ENCODE measurements around the gene GAMT. TPM values are rescaled to one million over a fixed set of nuclear protein-coding genes. Genes with fewer than 3 reads are reported as not detected.

GAMT gene
- total RNA-seq, 1 donor from 2014 or later: 56.4 TPM

DNA sequence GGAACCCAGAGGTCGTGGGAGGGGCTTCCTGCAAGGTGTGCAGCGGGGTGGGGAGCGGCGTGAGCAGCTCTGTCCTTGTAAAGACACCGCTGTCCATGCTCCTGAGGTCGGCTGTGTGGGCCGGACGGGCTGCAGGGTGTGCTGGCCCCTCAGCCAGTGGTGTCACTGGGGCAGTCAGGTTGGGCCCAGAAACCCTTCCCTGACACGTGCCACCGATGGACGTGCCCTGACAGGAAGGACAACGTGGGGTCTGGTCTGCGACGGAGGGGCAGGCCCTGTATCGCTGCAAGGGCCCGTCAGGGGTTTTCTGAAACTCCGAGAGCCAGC, 32.7 kb upstream of the GAMT start:
- Histone ChIP-seq H3K36me3 (peaks cover 55 to 67% of the 10 kb centered on the region in 2 donors), H3K4me3 (no peak overlapping the region), H3K27ac (no peak overlapping the region), H3K9me3 (no peaks in the 10 kb centered on the region), H3K4me1 (peaks cover 1 to 2% of the 10 kb centered on the region in 2 donors), H3K27me3 (no peaks in the 10 kb centered on the region)
- intact Hi-C loops (cut with DNase I): no loop called here
- TF ChIP-seq, protein P1, sequence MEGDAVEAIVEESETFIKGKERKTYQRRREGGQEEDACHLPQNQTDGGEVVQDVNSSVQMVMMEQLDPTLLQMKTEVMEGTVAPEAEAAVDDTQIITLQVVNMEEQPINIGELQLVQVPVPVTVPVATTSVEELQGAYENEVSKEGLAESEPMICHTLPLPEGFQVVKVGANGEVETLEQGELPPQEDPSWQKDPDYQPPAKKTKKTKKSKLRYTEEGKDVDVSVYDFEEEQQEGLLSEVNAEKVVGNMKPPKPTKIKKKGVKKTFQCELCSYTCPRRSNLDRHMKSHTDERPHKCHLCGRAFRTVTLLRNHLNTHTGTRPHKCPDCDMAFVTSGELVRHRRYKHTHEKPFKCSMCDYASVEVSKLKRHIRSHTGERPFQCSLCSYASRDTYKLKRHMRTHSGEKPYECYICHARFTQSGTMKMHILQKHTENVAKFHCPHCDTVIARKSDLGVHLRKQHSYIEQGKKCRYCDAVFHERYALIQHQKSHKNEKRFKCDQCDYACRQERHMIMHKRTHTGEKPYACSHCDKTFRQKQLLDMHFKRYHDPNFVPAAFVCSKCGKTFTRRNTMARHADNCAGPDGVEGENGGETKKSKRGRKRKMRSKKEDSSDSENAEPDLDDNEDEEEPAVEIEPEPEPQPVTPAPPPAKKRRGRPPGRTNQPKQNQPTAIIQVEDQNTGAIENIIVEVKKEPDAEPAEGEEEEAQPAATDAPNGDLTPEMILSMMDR (IDR thresholded peaks at IDR 0.05): no peak
- no peak for DNase-seq (ENCODE audit: low spot score in 2 of 2)

DNA sequence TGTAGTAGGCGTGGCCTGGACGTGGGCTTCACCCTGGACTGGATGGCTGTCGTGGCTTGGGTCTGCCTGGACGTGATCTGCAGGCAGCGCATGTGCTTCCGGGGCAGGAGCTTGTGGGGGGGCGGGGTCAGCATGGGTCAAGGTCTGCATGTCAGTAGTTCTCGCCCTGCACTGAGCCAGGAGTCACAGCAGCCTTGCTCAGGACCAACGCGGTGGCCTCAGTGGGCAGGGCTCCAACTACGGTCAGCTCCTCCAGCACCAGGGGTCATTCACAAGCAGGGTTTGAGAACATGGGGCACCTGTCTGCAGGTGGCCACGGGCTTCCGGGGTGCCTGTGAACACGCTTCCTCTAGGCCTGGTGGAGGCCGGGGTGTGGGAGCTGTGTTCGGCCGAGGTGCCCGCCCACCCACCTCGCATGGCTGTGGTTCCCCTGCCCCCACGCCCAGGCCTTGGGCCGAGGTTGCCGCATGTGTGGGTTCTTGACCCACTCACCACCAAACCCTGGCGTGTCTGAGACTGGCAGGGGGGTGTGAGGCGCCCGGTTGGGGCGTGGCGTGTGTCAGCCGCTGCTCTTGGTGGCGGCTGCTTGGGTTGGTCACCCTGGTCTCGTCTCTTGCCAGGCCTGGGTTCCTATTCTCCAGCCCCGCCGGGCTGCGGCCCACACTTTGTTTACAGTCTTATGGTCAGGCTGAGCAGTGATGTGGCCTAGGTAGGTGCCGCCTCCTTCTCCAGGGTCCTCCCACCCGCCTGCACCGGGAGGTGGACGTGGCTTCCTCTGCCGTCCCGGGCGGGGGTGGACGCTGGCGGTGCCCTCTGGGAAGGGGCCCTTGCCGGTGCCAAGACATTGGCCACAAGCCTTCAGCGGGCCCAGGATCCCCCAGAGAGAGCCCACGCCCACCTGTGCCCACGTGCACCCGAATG, 32.0 kb upstream of the GAMT start:
- intact Hi-C loops (cut with DNase I): no loop called here
- H3K36me3 ChIP-seq: peaks cover 58 to 73% of the 10 kb centered on the region in 2 donors

GRCh38 chr19:1432507-1432887, 31.2 kb upstream of the GAMT start:
- Histone ChIP-seq H3K9me3 (no peaks in the 10 kb centered on the region), H3K4me1 (no peaks in the 10 kb centered on the region), H3K27me3 (no peaks in the 10 kb centered on the region), H3K36me3 (peaks cover 58 to 82% of the 10 kb centered on the region in 2 donors), H3K27ac (no peak overlapping the region), H3K4me3 (no peak overlapping the region)
- DNase-seq (ENCODE audit: low spot score in 2 of 2): no peak
- TF ChIP-seq, protein P1 (IDR thresholded peaks at IDR 0.05): no peak
- intact Hi-C loops (cut with DNase I): no loop called here

More for the DNA sequence above, 32.0 kb upstream of the GAMT start:
- Histone ChIP-seq H3K9me3 (no peaks in the 10 kb centered on the region), H3K4me1 (no peaks in the 10 kb centered on the region), H3K27me3 (no peaks in the 10 kb centered on the region), H3K4me3 (no peak overlapping the region), H3K27ac (no peak overlapping the region)
- TF ChIP-seq, protein P1 (IDR thresholded peaks at IDR 0.05): no peak
- no peak for DNase-seq (ENCODE audit: low spot score in 2 of 2)

GRCh38 chr19:1431759-1432506, 30.6 kb upstream of the GAMT start:
- TF ChIP-seq, protein P1 (IDR thresholded peaks at IDR 0.05): no peak
- no peaks in the 10 kb centered on the region for H3K4me1 ChIP-seq

DNA sequence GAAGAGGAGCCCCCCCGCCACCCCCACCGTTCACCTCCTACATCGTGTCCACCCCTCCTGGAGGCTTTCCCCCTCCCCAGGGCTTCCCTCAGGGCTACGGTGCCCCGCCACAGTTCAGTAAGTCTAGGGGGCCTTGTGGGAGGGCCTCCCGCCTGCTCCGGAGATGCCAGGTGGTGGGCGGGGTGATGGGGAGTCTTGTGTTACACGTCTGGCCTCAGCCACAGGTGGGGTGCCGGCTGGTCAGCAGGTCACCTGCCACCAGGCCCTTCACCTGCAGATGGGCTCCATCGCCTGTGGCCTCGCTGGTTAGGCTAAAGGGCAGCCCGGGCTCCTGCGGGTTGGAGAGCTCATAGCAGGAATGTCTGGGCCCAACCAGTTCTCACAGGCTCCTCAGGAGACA, 28.9 kb upstream of the GAMT start:
- Histone ChIP-seq H3K36me3 (peaks cover 77 to 96% of the 10 kb centered on the region in 2 donors), H3K4me1 (no peaks in the 10 kb centered on the region), H3K4me3 (no peak overlapping the region), H3K9me3 (no peaks in the 10 kb centered on the region), H3K27ac (no peak overlapping the region), H3K27me3 (no peaks in the 10 kb centered on the region)
- DNase-seq (ENCODE audit: low spot score in 2 of 2): no peak
- TF ChIP-seq, protein P1 (IDR thresholded peaks at IDR 0.05): no peak
- intact Hi-C loops (cut with DNase I): no loop called here

More at GRCh38 chr19:1431759-1432506, 30.6 kb upstream of the GAMT start:
- H3K36me3 ChIP-seq: peaks cover 63 to 88% of the 10 kb centered on the region in 2 donors
- no peaks in the 10 kb centered on the region for H3K27me3 ChIP-seq
- intact Hi-C loops (cut with DNase I): no loop called here
- no peaks in the 10 kb centered on the region for H3K9me3 ChIP-seq
- no peak overlapping the region for H3K27ac ChIP-seq
- no peak overlapping the region for H3K4me3 ChIP-seq
- DNase-seq (ENCODE audit: low spot score in 2 of 2): no peak
